ENCODE results near the gene MAX. TPM values are rescaled to one million over a fixed set of nuclear protein-coding genes. Genes with fewer than 3 reads are reported as not detected.

Gene MAX
- total and polyA plus RNA-seq, 2 of the 4 experiments (the other 2 are of a cell fraction), result 45.2 to 51.8 TPM

DNA sequence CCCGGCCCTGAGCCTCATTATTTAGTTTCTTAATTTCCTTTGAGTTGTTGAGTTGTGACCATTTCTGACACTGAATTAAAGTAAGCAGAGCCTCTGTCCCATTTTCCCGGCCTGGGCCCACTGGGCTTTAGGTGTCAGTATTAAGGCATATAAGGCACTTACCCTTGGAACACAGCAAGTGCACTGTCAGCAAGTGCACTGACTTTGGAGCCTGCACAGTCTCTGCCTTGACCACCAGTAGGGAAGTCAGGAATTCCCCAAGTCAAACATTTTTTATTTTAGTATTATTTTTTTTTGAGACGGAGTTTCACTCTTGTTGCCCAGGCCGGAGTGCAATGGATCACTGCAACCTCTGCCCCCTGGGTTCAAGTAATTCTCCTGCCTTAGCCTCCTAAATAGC is 56.6 kb downstream of the MAX start:
- H2AK5ac ChIP-seq (ENCODE audit: low read depth, low read length), result no peak overlapping the region
- H2BK20ac ChIP-seq (ENCODE audit: low read depth, low read length), result no peak overlapping the region
- H3K9ac ChIP-seq (ENCODE audit: low read depth, low read length), result no peak overlapping the region
- no peak overlapping the region for H2BK15ac ChIP-seq (ENCODE audit: low read depth, low read length)
- H3K4me2 ChIP-seq (ENCODE audit: low read depth, low read length), result no peak overlapping the region
- no peak overlapping the region for H3K27ac ChIP-seq (ENCODE audit: insufficient read depth, low read length)
- H4K8ac ChIP-seq (ENCODE audit: low read depth in 2 of 2, low read length in 2 of 2), result no peak overlapping the region
- no peak overlapping the region for H3K14ac ChIP-seq (replicated peaks; ENCODE audit: low read depth, low read length)
- H2AFZ ChIP-seq (replicated peaks; ENCODE audit: low read length, poor library complexity), result no peak overlapping the region
- no peaks in the 10 kb centered on the region for H3K9me3 ChIP-seq (ENCODE audit: control insufficient read depth, insufficient read depth, low read length)
- no peaks in the 10 kb centered on the region for H4K20me1 ChIP-seq (ENCODE audit: insufficient read depth, low read length)
- H3K23ac ChIP-seq (ENCODE audit: low read depth, low read length), result no peak overlapping the region
- H3K4ac ChIP-seq (ENCODE audit: low read depth, low read length), result no peak overlapping the region
- H3K4me1 ChIP-seq (ENCODE audit: control insufficient read depth, insufficient read depth, low read length), result no peaks in the 10 kb centered on the region
- no peak overlapping the region for H3K18ac ChIP-seq (ENCODE audit: low read depth, low read length)
- DNase-seq (no peak), ATAC-seq (ENCODE audit: low read depth) (no peak)
- peaks cover 26% of the 10 kb centered on the region for H3K36me3 ChIP-seq (ENCODE audit: control insufficient read depth, insufficient read depth, low read length)
- peaks cover 3% of the 10 kb centered on the region; the same call in 1 of the 2 replicates for H3K9me1 ChIP-seq (ENCODE audit: insufficient read depth, low read length)
- dilution Hi-C loops (cut with HindIII; ENCODE audit: low sequenced_read_pairs, unreplicated experiment) (no loop called here), in situ Hi-C loops (cut with MboI; ENCODE audit: low sequenced_read_pairs) (no loop called here), intact Hi-C loops (cut with micrococcal nuclease) (no loop called here)
- H3K4me3 ChIP-seq (ENCODE audit: insufficient read depth, low read depth, low read length), result no peak overlapping the region
- no peak overlapping the region for H4K5ac ChIP-seq (ENCODE audit: low read depth, low read length)
- H3K79me1 ChIP-seq (ENCODE audit: low read depth in 1 of 2, low read length in 2 of 2), result no peaks in the 10 kb centered on the region; a peak in 1 of 4 replicates
- CTCF ChIA-PET, result no interaction called here
- H4K91ac ChIP-seq (ENCODE audit: insufficient read depth, low read depth, low read length), result no peak overlapping the region
- TF ChIP-seq, protein P1, sequence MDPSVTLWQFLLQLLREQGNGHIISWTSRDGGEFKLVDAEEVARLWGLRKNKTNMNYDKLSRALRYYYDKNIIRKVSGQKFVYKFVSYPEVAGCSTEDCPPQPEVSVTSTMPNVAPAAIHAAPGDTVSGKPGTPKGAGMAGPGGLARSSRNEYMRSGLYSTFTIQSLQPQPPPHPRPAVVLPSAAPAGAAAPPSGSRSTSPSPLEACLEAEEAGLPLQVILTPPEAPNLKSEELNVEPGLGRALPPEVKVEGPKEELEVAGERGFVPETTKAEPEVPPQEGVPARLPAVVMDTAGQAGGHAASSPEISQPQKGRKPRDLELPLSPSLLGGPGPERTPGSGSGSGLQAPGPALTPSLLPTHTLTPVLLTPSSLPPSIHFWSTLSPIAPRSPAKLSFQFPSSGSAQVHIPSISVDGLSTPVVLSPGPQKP (IDR thresholded peaks at IDR 0.05; ENCODE audit: borderline replicate concordance, low read depth, low read length), result no peak
- TF ChIP-seq MAZ (IDR thresholded peaks at IDR 0.05; ENCODE audit: borderline replicate concordance, low read depth, low read length) (no peak), NFE2L2 (IDR thresholded peaks at IDR 0.05; ENCODE audit: low read depth, low read length) (no peak), POLR2A (IDR thresholded peaks at IDR 0.05; ENCODE audit: low read depth, low read length) (no peak), RFX5 (IDR thresholded peaks at IDR 0.05; ENCODE audit: low read depth, low read length) (no peak), CHD1 (IDR thresholded peaks at IDR 0.05; ENCODE audit: low read depth, low read length) (no peak), MAFK (IDR thresholded peaks at IDR 0.05; ENCODE audit: low read depth, low read length) (no peak), MXI1 (IDR thresholded peaks at IDR 0.05; ENCODE audit: borderline replicate concordance, low read depth, low read length) (no peak), RAD21 (IDR thresholded peaks at IDR 0.05; ENCODE audit: low read length) (no peak), CEBPB (IDR thresholded peaks at IDR 0.05; ENCODE audit: low read depth, low read length) (no peak), RCOR1 (IDR thresholded peaks at IDR 0.05; ENCODE audit: insufficient replicate concordance, low read length) (no peak)
- TF ChIP-seq, protein P2, sequence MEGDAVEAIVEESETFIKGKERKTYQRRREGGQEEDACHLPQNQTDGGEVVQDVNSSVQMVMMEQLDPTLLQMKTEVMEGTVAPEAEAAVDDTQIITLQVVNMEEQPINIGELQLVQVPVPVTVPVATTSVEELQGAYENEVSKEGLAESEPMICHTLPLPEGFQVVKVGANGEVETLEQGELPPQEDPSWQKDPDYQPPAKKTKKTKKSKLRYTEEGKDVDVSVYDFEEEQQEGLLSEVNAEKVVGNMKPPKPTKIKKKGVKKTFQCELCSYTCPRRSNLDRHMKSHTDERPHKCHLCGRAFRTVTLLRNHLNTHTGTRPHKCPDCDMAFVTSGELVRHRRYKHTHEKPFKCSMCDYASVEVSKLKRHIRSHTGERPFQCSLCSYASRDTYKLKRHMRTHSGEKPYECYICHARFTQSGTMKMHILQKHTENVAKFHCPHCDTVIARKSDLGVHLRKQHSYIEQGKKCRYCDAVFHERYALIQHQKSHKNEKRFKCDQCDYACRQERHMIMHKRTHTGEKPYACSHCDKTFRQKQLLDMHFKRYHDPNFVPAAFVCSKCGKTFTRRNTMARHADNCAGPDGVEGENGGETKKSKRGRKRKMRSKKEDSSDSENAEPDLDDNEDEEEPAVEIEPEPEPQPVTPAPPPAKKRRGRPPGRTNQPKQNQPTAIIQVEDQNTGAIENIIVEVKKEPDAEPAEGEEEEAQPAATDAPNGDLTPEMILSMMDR (conservative IDR thresholded peaks at IDR 0.05; ENCODE audit: low read depth, low read length), result no peak
- H3K27me3 ChIP-seq (ENCODE audit: control insufficient read depth, insufficient read depth, low read length), result no peaks in the 10 kb centered on the region
- POLR2A ChIA-PET (ENCODE audit: unreplicated experiment), result no interaction called here
- no TSS peak for BruUV-seq (replicated peaks)
- no peak overlapping the region for H2BK120ac ChIP-seq (ENCODE audit: low read depth, low read length)
- no peak overlapping the region for H2BK5ac ChIP-seq (ENCODE audit: low read depth, low read length, poor library complexity, severe bottlenecking)
- no peak overlapping the region for H3K56ac ChIP-seq (ENCODE audit: extremely low read depth, insufficient read depth, low read length)
- no CpG with 5 or more reads among the region's 4 CpGs for WGBS, 2 experiments (ENCODE audit: extremely low coverage in 2 of 2, insufficient read length in 1 of 2)
- no peak overlapping the region for H2AK9ac ChIP-seq (replicated peaks; ENCODE audit: low read depth, low read length, poor library complexity)

All from IMR-90 (cell line).